Ascending aorta (tissue), 2 donors: ENCODE data around the gene ARHGDIB. TPM values are rescaled to one million over a fixed set of nuclear protein-coding genes. Genes with fewer than 3 reads are reported as not detected.

Experiments used
- DNase-seq, 2 donors: peaks; one replicate each; pipeline ENCODE4 v3.0.0-alpha.2; 2019; ENCODE audit warnings: low spot score in 2 of 2
- H3K27ac ChIP-seq, 2 donors: fragments of 200-600 bp; sonication (generic); one replicate each; pipeline ENCODE4 v1.5.1; 2016 to 2017; ENCODE audit warnings: mild to moderate bottlenecking in 1 of 2
- H3K27me3 ChIP-seq: fragments of 200-600 bp; sonication (generic); one replicate; pipeline ENCODE4 v1.5.1; 2017
- H3K36me3 ChIP-seq, 2 donors: fragments of 200-600 bp; sonication (generic); one replicate each; pipeline ENCODE4 v1.5.1; 2016
- H3K4me1 ChIP-seq, 2 donors: fragments of 200-600 bp; sonication (generic); one replicate each; pipeline ENCODE4 v1.5.1; 2016 to 2017; ENCODE audit warnings: mild to moderate bottlenecking in 1 of 2
- H3K4me3 ChIP-seq, 2 donors: fragments of 200-600 bp; sonication (generic); one replicate each; pipeline ENCODE4 v1.5.1; 2016 to 2017; ENCODE audit warnings: mild to moderate bottlenecking in 1 of 2
- H3K9me3 ChIP-seq, 2 donors: fragments of 200-600 bp; sonication (generic); one replicate each; pipeline ENCODE4 v1.5.1; 2016
- intact Hi-C: fragments of 100-400 bp; cut with DNase I; formaldehyde crosslinking; loops from one replicate; pipeline ENCODE4 v1.15.1; 2023
- total RNA-seq: library from RNA; depleted of rRNA; stranded (reverse); fragments of >200 nt; gene quantifications from one replicate; pipeline ENCODE4 v1.1.0, GENCODE V29; 2016
- TF ChIP-seq, protein P1 (sequence below), 3 experiments: fragments of 200-600 bp in 2 of 3; fragments of 450-650 bp in 1 of 3; sonication (generic) in 2 of 3; IDR thresholded peaks; one replicate each; pipeline ENCODE4 v1.5.1; 2016 to 2019; ENCODE audit warnings: antibody characterized with exemption in 3 of 3, mild to moderate bottlenecking in 1 of 3, moderate library complexity in 1 of 3

The ARHGDIB gene
- total RNA-seq, 1 donor from 2014 or later, result 87.1 TPM

DNA sequence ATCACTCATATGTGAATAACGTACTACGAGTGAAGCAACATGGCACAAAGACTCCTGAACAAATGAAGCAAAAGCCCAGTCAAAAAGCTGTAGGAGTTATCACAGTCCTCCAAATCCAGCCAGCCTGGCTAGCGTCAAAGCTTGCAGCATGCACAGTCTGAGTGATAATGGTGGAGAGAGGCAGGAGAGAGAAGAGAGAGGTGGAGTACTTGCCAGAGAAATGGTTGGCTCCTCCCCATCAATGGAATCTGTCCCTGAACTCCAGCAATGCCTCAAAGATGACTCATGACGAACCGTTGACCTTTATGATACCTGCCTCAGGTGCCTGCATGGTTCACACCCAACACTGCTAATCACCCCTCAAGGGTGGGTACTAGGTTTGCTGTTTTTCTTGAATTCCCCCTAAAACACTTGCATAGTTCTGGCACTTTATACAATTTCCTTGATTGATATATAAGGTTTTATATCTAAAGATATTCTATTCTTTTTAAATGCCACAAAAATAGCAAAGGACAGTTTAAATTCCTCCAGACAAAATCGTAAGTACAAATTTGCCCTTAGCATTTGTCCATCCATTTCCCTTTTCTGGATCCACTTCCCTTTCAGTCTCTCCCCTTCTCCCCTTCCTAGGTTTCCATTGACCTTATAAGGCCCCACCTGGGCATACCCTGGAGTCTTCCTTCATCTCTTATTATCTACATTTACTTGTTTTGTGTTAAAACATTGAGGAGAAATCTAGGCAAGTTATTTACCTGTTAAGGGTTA is 10.2 kb downstream of the ARHGDIB start:
- H3K4me3 ChIP-seq, result no peak overlapping the region
- intact Hi-C loops, result loop anchor here (5.0 kb wide), 2 partner anchors 41 to 256 kb away; no protein-coding TSS in a partner anchor
- no peaks in the 10 kb centered on the region for H3K9me3 ChIP-seq
- H3K36me3 ChIP-seq, result peaks cover 0 to 8% of the 10 kb centered on the region in 2 donors
- peak overlapping the region; percentile 91 to 96 for H3K27ac ChIP-seq
- peaks cover 5 to 58% of the 10 kb centered on the region in 2 donors for H3K4me1 ChIP-seq
- H3K27me3 ChIP-seq, result no peaks in the 10 kb centered on the region
- TF ChIP-seq, protein P1, sequence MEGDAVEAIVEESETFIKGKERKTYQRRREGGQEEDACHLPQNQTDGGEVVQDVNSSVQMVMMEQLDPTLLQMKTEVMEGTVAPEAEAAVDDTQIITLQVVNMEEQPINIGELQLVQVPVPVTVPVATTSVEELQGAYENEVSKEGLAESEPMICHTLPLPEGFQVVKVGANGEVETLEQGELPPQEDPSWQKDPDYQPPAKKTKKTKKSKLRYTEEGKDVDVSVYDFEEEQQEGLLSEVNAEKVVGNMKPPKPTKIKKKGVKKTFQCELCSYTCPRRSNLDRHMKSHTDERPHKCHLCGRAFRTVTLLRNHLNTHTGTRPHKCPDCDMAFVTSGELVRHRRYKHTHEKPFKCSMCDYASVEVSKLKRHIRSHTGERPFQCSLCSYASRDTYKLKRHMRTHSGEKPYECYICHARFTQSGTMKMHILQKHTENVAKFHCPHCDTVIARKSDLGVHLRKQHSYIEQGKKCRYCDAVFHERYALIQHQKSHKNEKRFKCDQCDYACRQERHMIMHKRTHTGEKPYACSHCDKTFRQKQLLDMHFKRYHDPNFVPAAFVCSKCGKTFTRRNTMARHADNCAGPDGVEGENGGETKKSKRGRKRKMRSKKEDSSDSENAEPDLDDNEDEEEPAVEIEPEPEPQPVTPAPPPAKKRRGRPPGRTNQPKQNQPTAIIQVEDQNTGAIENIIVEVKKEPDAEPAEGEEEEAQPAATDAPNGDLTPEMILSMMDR (IDR thresholded peaks at IDR 0.05), result no peak
- DNase-seq, result no peak

DNA sequence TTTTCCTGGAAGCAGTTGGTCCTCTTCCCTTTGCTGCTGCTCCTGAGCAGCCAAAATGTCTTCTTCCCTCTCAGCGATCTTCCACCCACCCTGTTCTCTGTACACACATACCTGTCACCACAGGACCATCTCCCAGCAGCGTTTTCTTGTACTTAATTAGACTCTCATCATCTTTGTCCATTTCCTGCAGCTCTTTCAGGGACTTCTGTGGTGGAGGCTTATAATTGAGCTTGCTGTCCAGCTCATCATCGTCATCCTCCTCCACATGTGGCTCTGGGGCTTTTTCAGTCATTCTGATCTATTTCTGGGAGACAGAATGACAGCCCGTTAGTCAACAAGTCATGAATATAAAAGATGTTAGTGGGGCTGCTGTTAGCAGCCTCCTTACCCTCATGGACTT is 11.0 kb downstream of the ARHGDIB start:
- no peaks in the 10 kb centered on the region for H3K27me3 ChIP-seq

DNA sequence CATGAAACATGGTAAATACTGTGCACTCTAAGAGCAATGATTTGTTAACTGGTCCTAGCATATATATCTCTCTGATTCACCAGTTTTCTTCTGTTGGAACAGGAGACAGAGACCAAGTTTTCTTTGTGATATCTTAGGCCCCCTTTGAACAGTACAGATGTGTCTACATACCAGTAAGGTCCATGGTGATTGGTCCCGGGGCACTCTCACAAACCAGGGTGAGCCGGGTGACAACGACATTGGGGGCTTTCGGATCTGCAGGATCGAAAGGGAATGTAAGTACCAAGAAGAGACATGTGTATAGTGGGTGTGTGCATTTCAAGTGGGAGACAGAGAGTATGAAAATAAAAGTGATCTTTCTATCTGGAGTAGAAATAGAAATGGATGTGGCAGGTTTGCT is 11.8 kb downstream of the ARHGDIB start:
- H3K9me3 ChIP-seq, result no peaks in the 10 kb centered on the region
- H3K27ac ChIP-seq, result peak overlapping the region; percentile 91 to 96
- no peak overlapping the region for H3K4me3 ChIP-seq
- H3K27me3 ChIP-seq, result no peaks in the 10 kb centered on the region
- intact Hi-C loops, result loop anchor here (2.0 to 5.0 kb wide), 5 partner anchors 43 to 258 kb away; partner anchors contain the start of gene MGP
- no peak for DNase-seq
- H3K4me1 ChIP-seq, result peaks cover 9 to 58% of the 10 kb centered on the region in 2 donors
- TF ChIP-seq, protein P1 (IDR thresholded peaks at IDR 0.05), result no peak
- peaks cover 5 to 10% of the 10 kb centered on the region in 2 donors for H3K36me3 ChIP-seq

More for the DNA sequence above, 11.0 kb downstream of the ARHGDIB start:
- intact Hi-C loops, result loop anchor here (5.0 kb wide), 2 partner anchors 42 to 257 kb away; no protein-coding TSS in a partner anchor
- H3K4me1 ChIP-seq, result peaks cover 9 to 58% of the 10 kb centered on the region in 2 donors
- no peak for DNase-seq
- no peaks in the 10 kb centered on the region for H3K9me3 ChIP-seq
- peaks cover 0 to 8% of the 10 kb centered on the region in 2 donors for H3K36me3 ChIP-seq
- TF ChIP-seq, protein P1 (IDR thresholded peaks at IDR 0.05), result no peak
- H3K4me3 ChIP-seq, result no peak overlapping the region
- peak overlapping the region; percentile 91 to 96 for H3K27ac ChIP-seq

DNA sequence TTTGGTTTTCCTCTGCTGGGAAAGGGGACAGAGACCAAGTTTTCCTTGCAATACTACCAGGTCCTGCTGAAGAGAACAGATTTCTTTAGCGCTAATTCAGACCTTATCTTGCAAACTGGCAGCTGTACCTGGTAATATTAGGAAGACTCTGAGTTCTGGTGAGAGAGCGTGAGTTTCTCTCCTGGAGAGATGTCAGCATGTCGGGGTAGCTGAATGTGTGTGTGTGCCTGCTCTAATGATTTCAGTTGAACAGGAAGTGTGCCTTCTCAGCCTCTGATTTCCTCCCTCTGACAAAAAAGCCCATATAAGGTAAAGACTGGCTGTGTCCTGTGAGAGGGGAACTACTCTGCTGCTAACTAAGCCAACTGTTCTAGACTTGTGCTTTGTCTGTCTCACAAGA is 12.7 kb downstream of the ARHGDIB start:
- intact Hi-C loops, result loop anchor here (2.0 to 5.0 kb wide), 3 partner anchors 64 to 176 kb away; partner anchors contain the start of gene MGP
- H3K4me3 ChIP-seq, result peak overlapping the region in 1 of 2 donors; percentile 50
- peaks cover 9 to 56% of the 10 kb centered on the region in 2 donors for H3K4me1 ChIP-seq

DNA sequence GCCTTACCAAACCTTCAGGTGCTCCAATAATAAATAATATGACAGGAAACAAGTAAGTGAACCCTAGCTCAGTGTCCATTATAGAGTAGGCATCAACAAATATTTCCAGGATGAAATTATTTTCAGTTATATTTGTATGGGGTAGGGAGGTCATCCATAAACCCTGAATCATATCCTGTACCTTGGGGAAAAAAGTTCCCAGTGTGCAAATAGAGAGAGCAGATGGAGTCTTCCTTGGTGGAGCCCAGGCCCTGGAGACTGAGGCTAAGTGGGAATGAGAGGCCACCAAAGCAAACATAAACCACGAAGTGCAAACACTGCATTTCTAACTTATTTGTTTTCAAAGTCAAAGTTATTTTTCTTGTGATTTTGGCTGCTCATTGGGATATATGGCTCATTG is 14.5 kb downstream of the ARHGDIB start:
- Histone ChIP-seq H3K27ac (peak overlapping the region; percentile 91 to 96), H3K4me1 (peaks cover 9 to 50% of the 10 kb centered on the region in 2 donors), H3K27me3 (no peaks in the 10 kb centered on the region), H3K9me3 (no peaks in the 10 kb centered on the region), H3K4me3 (no peak overlapping the region), H3K36me3 (peaks cover 19 to 33% of the 10 kb centered on the region in 2 donors)
- TF ChIP-seq, protein P1 (IDR thresholded peaks at IDR 0.05), result no peak
- DNase-seq, result no peak
- intact Hi-C loops, result loop anchor here (5.0 kb wide), 2 partner anchors 100 to 175 kb away; a partner anchor contains a TSS

More for the DNA sequence above, 12.7 kb downstream of the ARHGDIB start:
- peaks cover 9 to 15% of the 10 kb centered on the region in 2 donors for H3K36me3 ChIP-seq
- peak overlapping the region; percentile 91 to 96 for H3K27ac ChIP-seq
- no peaks in the 10 kb centered on the region for H3K27me3 ChIP-seq
- no peaks in the 10 kb centered on the region for H3K9me3 ChIP-seq
- TF ChIP-seq, protein P1 (IDR thresholded peaks at IDR 0.05), result no peak
- peak in 1 of 2 donors; percentile 81 for DNase-seq
